Uterus (tissue), 4 donors: Measurements from ENCODE around the gene ACSF3. TPM values are rescaled to one million over a fixed set of nuclear protein-coding genes. Genes with fewer than 3 reads are reported as not detected.

ENCODE experiments used
- DNase-seq, 2 donors: peaks; one replicate each; pipeline ENCODE4 v3.0.0-alpha.2; 2019 to 2020
- H3K27ac ChIP-seq, 2 donors: fragments of 200-600 bp; sonication (generic); 1 replicate in 1 of 2; 2 replicates in 1 of 2; pipeline ENCODE4 v1.5.1; 2016 to 2018
- H3K27me3 ChIP-seq, 2 donors: fragments of 200-600 bp; sonication (generic); one replicate each; pipeline ENCODE4 v1.5.1; 2018 to 2019; ENCODE audit warnings: control low read depth in 1 of 2
- H3K36me3 ChIP-seq, 2 donors: fragments of 200-600 bp; sonication (generic); one replicate each; pipeline ENCODE4 v1.5.1; 2019; ENCODE audit warnings: control low read depth in 1 of 2
- H3K4me1 ChIP-seq, 2 donors: fragments of 200-600 bp; sonication (generic); one replicate each; pipeline ENCODE4 v1.5.1; 2018 to 2019; ENCODE audit warnings: control low read depth in 1 of 2
- H3K4me3 ChIP-seq, 2 donors: fragments of 200-600 bp; sonication (generic); 1 replicate in 1 of 2; 2 replicates in 1 of 2; pipeline ENCODE4 v1.5.1; 2018 to 2019; ENCODE audit warnings: mild to moderate bottlenecking in 1 of 2
- H3K9me3 ChIP-seq, 2 donors: fragments of 200-600 bp; sonication (generic); one replicate each; pipeline ENCODE4 v1.5.1; 2019; ENCODE audit warnings: control low read depth in 1 of 2
- CTCF ChIP-seq, 4 experiments: fragments of 200-600 bp in 2 of 4; fragments of 450-650 bp in 2 of 4; sonication (generic) in 2 of 4; IDR thresholded peaks; one replicate each; pipeline ENCODE4 v1.5.1; 2016 to 2019; ENCODE audit warnings: antibody characterized with exemption in 4 of 4, mild to moderate bottlenecking in 2 of 4, moderate library complexity in 1 of 4
- POLR2A ChIP-seq, 2 donors: fragments of 450-650 bp; IDR thresholded peaks; one replicate each; pipeline ENCODE4 v1.6.1; 2016; ENCODE audit warnings: antibody characterized with exemption in 2 of 2, mild to moderate bottlenecking in 1 of 2, moderate library complexity in 1 of 2
- intact Hi-C: fragments of 100-400 bp; cut with DNase I; formaldehyde crosslinking; loops from one replicate; pipeline ENCODE4 v1.15.1; 2023; ENCODE audit warnings: low total_unique reads
- total RNA-seq, 4 donors: library from RNA; depleted of rRNA in 3 of 4; stranded (reverse); fragments of >200 nt in 3 of 4; gene quantifications; one replicate each; pipeline versions ENCODE4 v1.1.0 to v1.2.4, GENCODE V29; 2014 to 2023
- donor health status: DM: yes; HTN: yes; CAD: no.

Gene ACSF3
- total RNA-seq, 4 donors from 2014 or later: 7.4 to 39.0 (median 18.2) TPM

DNA sequence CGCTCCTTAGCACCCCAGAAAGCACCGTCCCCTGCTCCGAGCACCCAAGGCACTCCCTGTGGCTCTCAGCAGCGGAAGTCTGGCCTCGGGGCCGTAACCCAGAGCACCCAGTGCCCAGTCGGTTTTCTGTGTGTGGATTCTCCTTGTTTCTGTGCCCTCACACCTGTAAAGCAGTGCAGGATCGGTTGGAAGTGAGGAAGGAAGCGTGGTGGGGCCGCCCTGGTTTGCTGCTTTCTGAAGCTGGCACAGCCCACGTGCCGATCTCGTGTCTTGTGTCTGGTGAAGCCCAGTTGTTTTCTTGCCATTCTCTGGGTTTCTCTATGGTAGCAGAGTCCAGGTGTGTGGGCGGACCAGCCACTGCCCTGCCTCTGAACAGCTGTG is 3.7 kb downstream of the ACSF3 start:
- Histone ChIP-seq H3K27ac (no peak overlapping the region), H3K9me3 (no peaks in the 10 kb centered on the region), H3K36me3 (no peaks in the 10 kb centered on the region), H3K4me1 (no peaks in the 10 kb centered on the region), H3K4me3 (no peak overlapping the region), H3K27me3 (no peaks in the 10 kb centered on the region)
- TF ChIP-seq POLR2A (IDR thresholded peaks at IDR 0.05) (no peak), CTCF (IDR thresholded peaks at IDR 0.05) (no peak)
- intact Hi-C loops: no loop called here
- DNase-seq: no peak

DNA sequence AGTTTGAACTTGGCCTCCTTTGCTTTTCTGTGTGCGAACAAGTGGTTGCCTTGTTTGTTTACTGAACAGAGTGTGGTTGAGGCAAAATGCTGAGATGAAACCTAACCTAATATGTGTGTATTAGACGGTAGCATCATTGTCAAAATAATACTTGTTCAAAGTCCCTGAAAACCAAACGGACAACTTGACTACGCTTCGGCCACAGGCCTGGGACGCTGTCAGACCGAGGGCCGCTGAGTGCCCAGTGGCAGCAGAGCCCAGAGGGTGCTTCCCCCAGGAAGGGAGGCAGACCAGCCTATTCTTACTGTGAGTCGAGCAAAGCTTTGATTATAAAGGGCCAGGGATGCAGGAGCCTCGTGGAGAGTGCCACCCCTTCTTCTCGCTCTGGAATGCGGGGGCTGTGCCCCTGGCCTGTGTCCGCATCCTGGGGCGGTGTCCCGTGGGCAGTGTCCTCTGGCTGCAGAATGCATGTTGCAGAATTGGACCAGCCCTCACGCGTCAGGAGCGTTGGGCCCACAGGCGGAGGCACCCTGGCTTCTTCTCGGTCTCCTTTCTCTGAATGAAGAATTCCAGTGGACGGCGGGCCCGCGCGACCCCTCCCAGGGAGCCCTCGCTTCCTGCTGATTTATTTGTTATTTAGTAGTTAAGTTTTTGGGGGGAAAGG is 5.2 kb downstream of the ACSF3 start:
- TF ChIP-seq POLR2A (IDR thresholded peaks at IDR 0.05) (no peak), CTCF (IDR thresholded peaks at IDR 0.05) (no peak)
- intact Hi-C loops: no loop called here
- Histone ChIP-seq H3K4me3 (no peak overlapping the region), H3K4me1 (no peaks in the 10 kb centered on the region), H3K9me3 (no peaks in the 10 kb centered on the region), H3K36me3 (no peaks in the 10 kb centered on the region), H3K27ac (no peak overlapping the region), H3K27me3 (no peaks in the 10 kb centered on the region)
- DNase-seq: no peak

DNA sequence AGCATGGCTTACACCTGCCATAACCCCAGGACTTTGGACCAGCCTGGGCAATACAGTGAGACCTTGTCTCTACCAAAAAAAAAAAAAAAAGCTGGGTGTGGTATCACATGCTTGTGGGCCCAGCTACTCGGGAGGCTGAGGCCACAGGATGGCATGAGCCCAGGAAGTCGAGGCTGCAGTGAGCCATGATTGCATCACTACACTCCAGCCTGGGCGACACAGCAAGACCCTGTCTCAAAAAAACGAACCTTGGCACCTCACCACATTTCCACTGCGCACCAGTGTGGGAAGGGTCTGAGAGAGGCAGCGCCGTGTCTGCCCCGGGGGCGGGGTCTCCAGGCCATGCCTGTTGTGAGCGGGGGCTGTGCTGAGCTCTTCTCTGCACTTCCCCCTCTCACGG is 6.3 kb downstream of the ACSF3 start:
- intact Hi-C loops: no loop called here
- Histone ChIP-seq H3K36me3 (no peaks in the 10 kb centered on the region), H3K4me3 (no peak overlapping the region), H3K27ac (no peak overlapping the region), H3K9me3 (no peaks in the 10 kb centered on the region), H3K27me3 (no peaks in the 10 kb centered on the region), H3K4me1 (no peaks in the 10 kb centered on the region)
- DNase-seq: no peak
- TF ChIP-seq POLR2A (IDR thresholded peaks at IDR 0.05) (no peak), CTCF (IDR thresholded peaks at IDR 0.05) (no peak)

DNA sequence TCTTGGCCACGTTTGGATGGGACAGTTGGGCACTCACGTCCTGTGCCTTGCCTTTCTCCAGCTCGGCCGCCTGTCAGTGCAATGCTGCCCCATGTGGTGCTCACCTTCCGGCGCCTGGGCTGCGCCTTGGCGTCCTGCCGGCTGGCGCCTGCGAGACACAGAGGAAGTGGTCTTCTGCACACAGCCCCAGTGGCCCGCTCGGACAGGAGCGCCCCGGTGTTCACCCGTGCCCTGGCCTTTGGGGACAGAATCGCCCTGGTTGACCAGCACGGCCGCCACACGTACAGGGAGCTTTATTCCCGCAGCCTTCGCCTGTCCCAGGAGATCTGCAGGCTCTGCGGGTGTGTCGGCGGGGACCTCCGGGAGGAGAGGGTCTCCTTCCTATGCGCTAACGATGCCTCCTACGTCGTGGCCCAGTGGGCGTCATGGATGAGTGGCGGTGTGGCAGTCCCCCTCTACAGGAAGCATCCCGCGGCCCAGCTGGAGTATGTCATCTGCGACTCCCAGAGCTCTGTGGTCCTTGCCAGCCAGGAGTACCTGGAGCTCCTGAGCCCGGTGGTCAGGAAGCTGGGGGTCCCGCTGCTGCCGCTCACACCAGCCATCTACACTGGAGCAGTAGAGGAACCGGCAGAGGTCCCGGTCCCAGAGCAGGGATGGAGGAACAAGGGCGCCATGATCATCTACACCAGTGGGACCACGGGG is 7.1 kb downstream of the ACSF3 start:
- intact Hi-C loops: no loop called here
- TF ChIP-seq POLR2A (IDR thresholded peaks at IDR 0.05): no peak
- no peak for TF ChIP-seq CTCF (IDR thresholded peaks at IDR 0.05)

GRCh38 chr16:89101303-89102040 is 7.8 kb downstream of the ACSF3 start:
- no peaks in the 10 kb centered on the region for H3K36me3 ChIP-seq
- TF ChIP-seq POLR2A (IDR thresholded peaks at IDR 0.05): no peak
- no peak for TF ChIP-seq CTCF (IDR thresholded peaks at IDR 0.05)
- intact Hi-C loops: no loop called here

More for the DNA sequence above, 7.1 kb downstream of the ACSF3 start:
- H3K36me3 ChIP-seq: no peaks in the 10 kb centered on the region
- no peak overlapping the region for H3K4me3 ChIP-seq
- H3K9me3 ChIP-seq: no peaks in the 10 kb centered on the region
- H3K27ac ChIP-seq: no peak overlapping the region
- H3K27me3 ChIP-seq: no peaks in the 10 kb centered on the region
- no peaks in the 10 kb centered on the region for H3K4me1 ChIP-seq
- no peak for DNase-seq

More at GRCh38 chr16:89101303-89102040, 7.8 kb downstream of the ACSF3 start:
- H3K9me3 ChIP-seq: no peaks in the 10 kb centered on the region
- no peaks in the 10 kb centered on the region for H3K27me3 ChIP-seq
- DNase-seq: no peak
- no peaks in the 10 kb centered on the region for H3K4me1 ChIP-seq
- H3K4me3 ChIP-seq: no peak overlapping the region
- no peak overlapping the region for H3K27ac ChIP-seq
